HL-60/S4 (cell line): ENCODE results near the gene LGALS13.
"Not testable (repeated sequence)": the region's sequence is repeated elsewhere in the genome, so short reads cannot be mapped to it uniquely, and the experiment has no call there.

Experiments
- in situ Hi-C: fragments of 300-500 bp; cut with MboI; formaldehyde crosslinking; loops from 2 replicates; pipeline ENCODE4 v1.14.3; 2022; ENCODE audit warnings: low sequenced_read_pairs

Gene LGALS13

DNA sequence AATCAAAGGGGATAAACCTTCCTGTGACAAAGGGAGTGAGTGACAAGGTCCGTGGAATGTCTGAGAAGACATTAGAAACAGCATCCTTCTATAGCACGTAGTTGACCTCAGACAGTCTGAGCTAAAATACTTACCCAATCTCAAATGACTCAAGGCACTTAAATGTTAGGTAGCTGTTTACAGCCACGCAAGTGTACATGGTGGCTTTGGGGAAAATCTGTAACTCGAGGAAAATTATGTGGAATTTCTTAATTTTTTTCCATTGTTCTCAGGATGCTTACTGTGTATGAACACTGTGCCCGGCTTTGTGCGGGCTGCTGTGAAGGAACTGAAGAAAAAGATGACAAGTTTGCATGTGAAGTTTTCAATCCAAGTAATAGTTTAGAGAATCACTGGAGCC, 5.2 kb downstream of the LGALS13 start:
- in situ Hi-C loops: no loop called here

DNA sequence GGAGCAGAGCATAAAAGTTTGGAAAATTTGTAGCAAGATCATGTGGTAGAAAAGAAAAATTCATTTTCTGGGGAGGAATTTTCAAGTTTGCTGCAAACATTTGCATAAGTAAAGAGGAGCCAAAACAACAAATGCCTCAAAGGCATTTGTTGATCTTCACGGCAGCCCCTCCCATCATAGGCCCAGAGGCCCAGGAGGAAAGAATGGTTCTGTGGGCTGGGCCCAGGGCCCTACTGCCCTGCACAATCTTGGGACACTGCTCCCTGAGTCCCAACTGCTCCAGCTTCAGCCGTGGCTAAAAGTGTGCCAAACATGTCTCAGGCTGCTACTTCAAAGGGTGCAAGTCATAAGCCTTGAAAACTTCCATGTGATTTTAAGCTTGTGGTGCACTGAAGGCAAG, 11.3 kb downstream of the LGALS13 start:
- in situ Hi-C loops: no loop called here

- in situ Hi-C loops: no loop called here
Observed at GRCh38 chr19:39617745-39618144, 15.4 kb downstream of the LGALS13 start.

- in situ Hi-C loops: no loop called here
Observed at GRCh38 chr19:39623946-39624345, 21.6 kb downstream of the LGALS13 start.

- in situ Hi-C loops: not testable (repeated sequence)
Observed at GRCh38 chr19:39627631-39628030, 25.3 kb downstream of the LGALS13 start.

GRCh38 chr19:39631178-39631577, 28.9 kb downstream of the LGALS13 start:
- in situ Hi-C loops: no loop called here

DNA sequence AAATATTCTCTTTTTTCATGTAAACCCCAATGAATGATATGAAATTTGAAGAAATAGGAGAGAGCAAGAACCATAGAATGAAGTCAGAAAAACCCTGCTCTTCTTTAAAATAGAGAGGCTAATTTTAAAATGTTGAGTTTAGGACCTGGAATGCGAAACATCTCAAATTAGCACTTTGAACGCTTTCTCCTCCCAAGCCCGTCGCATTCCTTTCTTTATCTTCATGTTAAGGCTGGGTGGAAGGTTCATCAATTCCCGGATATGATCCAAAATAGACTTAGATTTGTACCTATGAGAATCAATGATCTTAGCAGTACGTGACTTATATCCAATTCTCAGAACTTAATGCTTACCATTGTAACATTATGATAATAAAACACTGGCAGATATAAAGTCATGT, 29.3 kb downstream of the LGALS13 start:
- in situ Hi-C loops: no loop called here

DNA sequence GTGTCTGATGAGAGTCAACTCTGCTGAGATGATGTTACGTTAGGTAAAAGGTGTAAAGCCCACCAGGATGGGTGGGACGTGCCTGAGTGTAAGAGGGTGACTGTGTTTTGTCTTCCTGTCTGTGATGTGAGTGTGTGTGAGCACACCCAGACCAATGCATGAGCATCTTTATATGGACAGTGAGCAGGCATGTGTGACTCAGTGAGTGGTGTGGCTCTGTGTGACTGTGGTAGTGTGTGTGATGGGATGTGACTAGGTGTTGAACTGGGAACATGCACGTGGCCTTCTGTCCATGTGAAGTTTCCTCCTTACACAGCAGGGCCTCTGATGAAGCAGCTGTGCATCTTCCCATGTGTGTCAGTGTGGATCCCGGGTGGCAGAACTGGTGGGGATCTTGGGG, 35.6 kb downstream of the LGALS13 start:
- in situ Hi-C loops: no loop called here

GRCh38 chr19:39641773-39642172, 39.4 kb downstream of the LGALS13 start:
- in situ Hi-C loops: no loop called here

GRCh38 chr19:39643591-39643990, 41.3 kb downstream of the LGALS13 start:
- in situ Hi-C loops: no loop called here

DNA sequence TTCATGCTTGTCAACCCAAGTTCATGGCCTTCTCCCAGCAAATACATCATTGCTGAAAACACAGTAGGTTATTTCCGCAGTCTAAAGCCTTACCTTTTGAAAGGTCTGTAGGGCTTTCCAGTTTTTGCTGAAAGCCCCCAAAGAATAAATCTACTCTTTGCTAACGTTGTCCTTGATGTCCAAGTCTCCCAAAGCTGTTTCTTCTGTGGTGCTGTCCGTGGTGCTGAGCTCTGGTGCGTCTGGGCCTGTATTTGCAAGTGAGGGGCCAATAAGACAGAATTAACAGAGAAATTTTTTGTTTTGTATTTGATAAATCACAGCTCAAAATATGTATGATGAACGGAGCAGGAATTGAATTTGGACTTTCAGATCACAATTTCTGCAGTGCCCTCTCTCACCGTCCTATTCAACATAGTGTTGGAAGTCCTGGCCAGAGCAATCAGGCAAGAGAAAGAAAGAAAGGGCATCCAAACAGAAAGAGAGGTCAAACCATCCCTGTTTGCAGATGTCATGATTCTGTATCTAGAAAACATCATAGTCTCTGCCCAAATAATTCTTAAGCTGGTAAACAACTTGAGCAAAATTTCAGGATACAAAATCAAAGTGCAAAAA, 43.6 kb downstream of the LGALS13 start:
- in situ Hi-C loops: no loop called here

DNA sequence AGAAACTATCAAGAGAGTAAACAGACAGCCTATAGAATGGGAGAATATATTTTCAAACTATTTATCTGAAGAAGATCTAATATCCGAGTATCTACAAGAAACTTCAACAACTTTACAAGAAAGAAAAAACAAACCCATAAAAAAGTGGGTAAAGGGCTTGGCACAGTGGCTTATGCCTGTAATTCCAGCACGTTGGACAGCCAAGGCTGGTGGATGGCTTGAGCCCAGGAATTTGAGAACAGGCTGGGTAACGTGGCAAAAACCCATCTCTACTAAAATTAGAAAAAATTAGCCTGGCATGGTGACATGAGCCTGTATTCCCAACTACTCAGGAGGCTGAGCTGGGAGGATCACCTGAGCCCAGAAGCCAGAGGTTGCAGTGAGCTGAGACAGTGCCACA, 45.6 kb downstream of the LGALS13 start:
- in situ Hi-C loops: no loop called here

GRCh38 chr19:39655613-39656012, 53.3 kb downstream of the LGALS13 start, which contains the start of gene LGALS16:
TSS of gene LGALS16 (plus strand) at chr19:39655913. CDS start at chr19:39655962, 49 bp downstream.
- in situ Hi-C loops: loop anchor here (25.0 kb wide), 1 partner anchor 93 kb away; no protein-coding TSS in a partner anchor
